ENCODE measurements around the gene SORL1.

DNA sequence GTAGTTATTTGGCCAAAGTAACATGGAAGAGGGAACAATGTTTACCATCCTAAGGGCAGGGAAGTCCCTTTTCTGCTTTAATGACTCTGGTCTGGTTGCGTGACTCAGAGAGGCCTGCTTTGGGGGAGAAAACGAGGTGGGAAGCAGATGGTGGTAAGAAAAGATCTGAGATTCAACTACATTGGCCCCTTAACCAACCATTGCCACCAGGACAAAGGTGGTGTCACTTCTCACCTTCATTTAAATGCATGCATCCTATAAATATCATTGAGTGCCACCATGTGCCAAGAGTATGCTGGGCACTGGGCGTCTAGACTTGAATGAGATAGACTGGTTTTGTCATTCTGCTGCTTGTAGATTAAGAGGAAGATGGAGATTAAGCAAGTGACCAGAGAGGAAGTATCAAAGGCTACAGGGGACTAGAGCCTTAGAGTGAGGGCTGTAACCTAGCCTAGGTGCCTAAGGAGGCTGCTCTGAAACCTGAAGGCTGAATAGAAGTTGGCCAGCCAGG is 3.6 kb upstream of the SORL1 start:
- TF ChIP-seq, protein P1, sequence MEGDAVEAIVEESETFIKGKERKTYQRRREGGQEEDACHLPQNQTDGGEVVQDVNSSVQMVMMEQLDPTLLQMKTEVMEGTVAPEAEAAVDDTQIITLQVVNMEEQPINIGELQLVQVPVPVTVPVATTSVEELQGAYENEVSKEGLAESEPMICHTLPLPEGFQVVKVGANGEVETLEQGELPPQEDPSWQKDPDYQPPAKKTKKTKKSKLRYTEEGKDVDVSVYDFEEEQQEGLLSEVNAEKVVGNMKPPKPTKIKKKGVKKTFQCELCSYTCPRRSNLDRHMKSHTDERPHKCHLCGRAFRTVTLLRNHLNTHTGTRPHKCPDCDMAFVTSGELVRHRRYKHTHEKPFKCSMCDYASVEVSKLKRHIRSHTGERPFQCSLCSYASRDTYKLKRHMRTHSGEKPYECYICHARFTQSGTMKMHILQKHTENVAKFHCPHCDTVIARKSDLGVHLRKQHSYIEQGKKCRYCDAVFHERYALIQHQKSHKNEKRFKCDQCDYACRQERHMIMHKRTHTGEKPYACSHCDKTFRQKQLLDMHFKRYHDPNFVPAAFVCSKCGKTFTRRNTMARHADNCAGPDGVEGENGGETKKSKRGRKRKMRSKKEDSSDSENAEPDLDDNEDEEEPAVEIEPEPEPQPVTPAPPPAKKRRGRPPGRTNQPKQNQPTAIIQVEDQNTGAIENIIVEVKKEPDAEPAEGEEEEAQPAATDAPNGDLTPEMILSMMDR (conservative IDR thresholded peaks at IDR 0.05) = no peak
- TF ChIP-seq EZH2 (IDR thresholded peaks at IDR 0.05; ENCODE audit: low read depth) = no peak
